NB4 (cell line): ENCODE results near the gene CHN1.

Experiments
- DNase-seq: peaks from one replicate; pipeline ENCODE4 v3.0.0; 2010; ENCODE audit warnings: low read depth
- H3K4me3 ChIP-seq: one replicate; pipeline ENCODE4 v1.5.1; 2011; ENCODE audit warnings: mild to moderate bottlenecking, low read depth, low read length, moderate library complexity
- CTCF ChIP-seq: IDR thresholded peaks from one replicate; pipeline ENCODE4 v1.5.1; 2012; ENCODE audit warnings: low read depth, low read length
- MAX ChIP-seq: IDR thresholded peaks from 2 replicates; pipeline ENCODE4 v1.6.1; 2011; ENCODE audit warnings: low read depth, low read length
- MYC ChIP-seq: IDR thresholded peaks from 2 replicates; pipeline ENCODE4 v1.6.1; 2011; ENCODE audit warnings: low read depth, low read length
- POLR2A ChIP-seq: IDR thresholded peaks from 2 replicates; pipeline ENCODE4 v1.6.1; 2011; ENCODE audit warnings: mild to moderate bottlenecking; ENCODE audit not compliant: insufficient read length; ENCODE audit errors: extremely low read depth

Gene CHN1

GRCh38 chr2:174829550-174829949 lies 175.6 kb downstream of the CHN1 start:
- TF ChIP-seq MAX (no peak), POLR2A (no peak), MYC (no peak), CTCF (no peak)
- no peak for DNase-seq

DNA sequence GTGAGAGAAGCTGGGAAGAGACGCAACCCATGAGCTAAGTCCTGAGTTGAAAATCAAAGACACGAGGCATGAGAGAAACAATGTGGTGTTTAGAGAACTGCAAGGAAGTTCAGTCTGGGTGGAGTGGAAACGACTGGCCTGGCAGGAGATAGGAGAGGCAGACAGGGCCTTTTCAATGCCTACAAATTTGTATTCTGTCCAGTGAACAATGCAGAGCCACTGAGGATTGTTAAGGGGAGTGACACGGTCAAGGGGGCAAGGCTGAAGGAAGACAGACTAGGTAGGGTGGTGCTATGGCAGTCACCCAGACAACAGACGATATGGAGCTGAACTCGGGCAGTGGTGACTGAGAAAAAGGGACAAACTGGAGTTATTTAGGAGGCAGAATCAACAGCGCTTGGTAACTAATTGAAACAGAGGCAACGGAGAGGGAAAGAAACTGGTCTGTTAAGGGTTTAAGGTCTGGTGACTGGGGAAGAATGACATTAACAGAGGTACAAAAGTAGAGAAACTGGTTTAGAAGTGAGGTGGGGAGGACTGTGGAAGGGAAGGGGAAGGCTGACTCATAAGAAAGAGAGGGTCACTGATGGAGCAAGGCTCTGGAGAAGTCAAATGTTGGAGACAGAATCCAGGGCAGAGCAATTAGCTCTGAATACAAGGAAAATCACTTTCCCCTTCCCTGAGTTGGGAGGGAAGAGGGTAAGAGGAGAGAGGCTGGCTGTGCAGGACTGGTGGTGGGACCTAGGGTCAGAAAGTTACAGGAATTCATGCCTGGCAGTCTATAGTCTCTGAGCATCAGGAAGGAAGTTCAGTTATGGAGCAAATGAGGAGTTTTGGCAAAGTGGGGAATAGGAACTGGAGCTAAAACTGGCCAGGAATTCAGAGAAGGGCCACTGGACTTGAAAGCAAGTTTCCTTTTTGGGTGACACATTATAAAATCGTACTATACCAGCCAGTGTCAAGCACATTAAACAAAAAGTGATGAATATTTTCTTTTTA lies 177.5 kb downstream of the CHN1 start:
- TF ChIP-seq POLR2A = no peak
- TF ChIP-seq MYC = no peak
- TF ChIP-seq MAX = no peak
- TF ChIP-seq CTCF = no peak
- DNase-seq = no peak
- no peak overlapping the region for H3K4me3 ChIP-seq

More at GRCh38 chr2:174829550-174829949, 175.6 kb downstream of the CHN1 start:
- no peak overlapping the region for H3K4me3 ChIP-seq

GRCh38 chr2:174826051-174826450 lies 179.1 kb downstream of the CHN1 start:
- no peak overlapping the region for H3K4me3 ChIP-seq
- no peak for DNase-seq
- TF ChIP-seq CTCF = no peak
- TF ChIP-seq MAX = no peak
- TF ChIP-seq POLR2A = no peak
- no peak for TF ChIP-seq MYC

DNA sequence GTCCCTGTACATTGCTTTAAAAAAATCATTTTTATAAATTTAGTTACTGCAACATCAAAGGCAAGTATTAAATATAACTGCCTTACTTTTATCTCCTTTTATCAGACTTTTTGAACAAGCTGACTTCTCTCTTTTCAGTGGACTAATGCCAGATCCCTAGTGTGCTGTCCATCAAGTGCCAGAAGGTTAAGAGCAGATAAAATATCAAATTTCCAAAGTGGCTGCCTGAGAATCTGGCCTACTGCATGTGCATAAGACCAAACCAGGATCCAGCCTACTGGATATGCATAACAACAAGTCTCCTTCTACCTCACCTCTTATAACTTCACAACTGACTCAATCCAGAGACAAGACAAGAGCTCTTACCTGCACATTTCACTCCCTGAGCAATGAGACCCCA lies 181.1 kb downstream of the CHN1 start:
- H3K4me3 ChIP-seq = no peak overlapping the region
- TF ChIP-seq MAX (no peak), MYC (no peak), POLR2A (no peak), CTCF (no peak)
- DNase-seq = no peak

- DNase-seq = no peak
- no peak for TF ChIP-seq MAX
- TF ChIP-seq POLR2A = no peak
- no peak for TF ChIP-seq MYC
- no peak for TF ChIP-seq CTCF
- H3K4me3 ChIP-seq = no peak overlapping the region
Measured at GRCh38 chr2:174821628-174822027, 183.6 kb downstream of the CHN1 start.
